ENCODE measurements around the gene ZMYND19.

The ZMYND19 gene

GRCh38 chr9:137614631-137615386 lies 24.5 kb upstream of the ZMYND19 start:
- POLR2A ChIA-PET: no interaction called here
- CTCF ChIA-PET: interaction anchor here (1.1 kb wide), 1 partner anchor 58 kb away, joined by 3 read pairs; no protein-coding TSS in a partner anchor
- TF ChIP-seq, protein P1, sequence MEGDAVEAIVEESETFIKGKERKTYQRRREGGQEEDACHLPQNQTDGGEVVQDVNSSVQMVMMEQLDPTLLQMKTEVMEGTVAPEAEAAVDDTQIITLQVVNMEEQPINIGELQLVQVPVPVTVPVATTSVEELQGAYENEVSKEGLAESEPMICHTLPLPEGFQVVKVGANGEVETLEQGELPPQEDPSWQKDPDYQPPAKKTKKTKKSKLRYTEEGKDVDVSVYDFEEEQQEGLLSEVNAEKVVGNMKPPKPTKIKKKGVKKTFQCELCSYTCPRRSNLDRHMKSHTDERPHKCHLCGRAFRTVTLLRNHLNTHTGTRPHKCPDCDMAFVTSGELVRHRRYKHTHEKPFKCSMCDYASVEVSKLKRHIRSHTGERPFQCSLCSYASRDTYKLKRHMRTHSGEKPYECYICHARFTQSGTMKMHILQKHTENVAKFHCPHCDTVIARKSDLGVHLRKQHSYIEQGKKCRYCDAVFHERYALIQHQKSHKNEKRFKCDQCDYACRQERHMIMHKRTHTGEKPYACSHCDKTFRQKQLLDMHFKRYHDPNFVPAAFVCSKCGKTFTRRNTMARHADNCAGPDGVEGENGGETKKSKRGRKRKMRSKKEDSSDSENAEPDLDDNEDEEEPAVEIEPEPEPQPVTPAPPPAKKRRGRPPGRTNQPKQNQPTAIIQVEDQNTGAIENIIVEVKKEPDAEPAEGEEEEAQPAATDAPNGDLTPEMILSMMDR (IDR thresholded peaks at IDR 0.05; ENCODE audit: control extremely low read depth, extremely low read depth, low read depth, missing control alignments): no peak
- DNase-seq (ENCODE audit: extremely low spot score): no peak

GRCh38 chr9:137613738-137614523 lies 23.6 kb upstream of the ZMYND19 start:
- TF ChIP-seq, protein P1 (IDR thresholded peaks at IDR 0.05; ENCODE audit: control extremely low read depth, extremely low read depth, low read depth, missing control alignments): no peak
- DNase-seq (ENCODE audit: extremely low spot score): no peak
- CTCF ChIA-PET: interaction anchor here (1.1 kb wide), 1 partner anchor 59 kb away, joined by 3 read pairs; no protein-coding TSS in a partner anchor
- POLR2A ChIA-PET: no interaction called here

DNA sequence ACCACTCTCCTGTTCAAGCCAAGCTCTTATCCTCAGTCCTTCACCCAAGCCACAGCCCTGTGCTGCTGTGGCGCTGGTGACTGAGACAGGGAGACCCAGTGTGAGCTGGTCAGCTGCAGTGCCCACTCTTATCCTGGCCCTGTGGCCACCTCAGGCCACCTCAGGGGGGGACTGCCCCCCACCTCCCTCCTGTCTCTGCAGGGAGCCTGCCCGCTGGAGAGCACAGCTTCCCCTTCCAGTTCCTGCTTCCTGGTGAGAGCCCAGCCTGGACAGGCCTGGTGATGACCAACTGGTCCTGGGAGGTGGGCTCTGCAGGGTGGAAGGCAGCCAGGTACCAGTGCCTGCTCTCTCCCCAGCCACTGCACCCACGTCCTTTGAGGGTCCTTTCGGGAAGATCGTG lies 22.9 kb upstream of the ZMYND19 start:
- ChIA-PET POLR2A (no interaction called here), CTCF (interaction anchor here (1.1 kb wide), 1 partner anchor 60 kb away, joined by 3 read pairs; no protein-coding TSS in a partner anchor)

GRCh38 chr9:137612741-137613142 lies 22.4 kb upstream of the ZMYND19 start:
- TF ChIP-seq, protein P1 (IDR thresholded peaks at IDR 0.05; ENCODE audit: control extremely low read depth, extremely low read depth, low read depth, missing control alignments): no peak
- ChIA-PET POLR2A (no interaction called here), CTCF (no interaction called here)
- DNase-seq (ENCODE audit: extremely low spot score): no peak

More for the DNA sequence above, 22.9 kb upstream of the ZMYND19 start:
- TF ChIP-seq, protein P1 (IDR thresholded peaks at IDR 0.05; ENCODE audit: control extremely low read depth, extremely low read depth, low read depth, missing control alignments): no peak
- no peak for DNase-seq (ENCODE audit: extremely low spot score)

- DNase-seq (ENCODE audit: extremely low spot score): no peak
- TF ChIP-seq, protein P1 (IDR thresholded peaks at IDR 0.05; ENCODE audit: control extremely low read depth, extremely low read depth, low read depth, missing control alignments): no peak
- ChIA-PET POLR2A (no interaction called here), CTCF (no interaction called here)
Measured at GRCh38 chr9:137611623-137612609, 21.6 kb upstream of the ZMYND19 start.

DNA sequence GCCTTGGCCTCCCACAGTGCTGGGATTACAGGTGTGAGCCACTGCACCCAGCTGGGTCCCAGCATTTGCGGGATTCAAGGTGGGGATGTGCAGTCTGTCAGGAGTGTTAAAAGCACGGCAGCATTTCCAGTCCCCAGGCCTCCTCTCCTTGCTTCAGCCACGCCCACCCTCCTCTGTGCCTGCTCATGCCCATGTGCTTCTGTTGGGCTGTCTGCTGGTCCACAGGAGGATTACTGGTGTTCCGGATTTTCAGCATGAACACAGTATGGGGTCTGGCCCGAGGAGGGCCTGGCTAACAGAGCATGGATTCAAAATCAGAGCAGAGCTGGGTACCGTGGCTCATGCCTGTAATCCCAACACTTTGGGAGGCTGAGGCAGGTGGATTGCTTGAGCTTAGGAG lies 20.6 kb upstream of the ZMYND19 start:
- CTCF ChIA-PET: no interaction called here
- POLR2A ChIA-PET: no interaction called here
- DNase-seq (ENCODE audit: extremely low spot score): no peak
- TF ChIP-seq, protein P1 (IDR thresholded peaks at IDR 0.05; ENCODE audit: control extremely low read depth, extremely low read depth, low read depth, missing control alignments): no peak

Measured in GM10248 (cell line).